Measurements from ENCODE around the gene ARHGAP6. TPM values are rescaled to one million over a fixed set of nuclear protein-coding genes. Genes with fewer than 3 reads are reported as not detected.

ARHGAP6 gene
- total RNA-seq, 1 experiment from 2014 or later: 0.07 TPM

DNA sequence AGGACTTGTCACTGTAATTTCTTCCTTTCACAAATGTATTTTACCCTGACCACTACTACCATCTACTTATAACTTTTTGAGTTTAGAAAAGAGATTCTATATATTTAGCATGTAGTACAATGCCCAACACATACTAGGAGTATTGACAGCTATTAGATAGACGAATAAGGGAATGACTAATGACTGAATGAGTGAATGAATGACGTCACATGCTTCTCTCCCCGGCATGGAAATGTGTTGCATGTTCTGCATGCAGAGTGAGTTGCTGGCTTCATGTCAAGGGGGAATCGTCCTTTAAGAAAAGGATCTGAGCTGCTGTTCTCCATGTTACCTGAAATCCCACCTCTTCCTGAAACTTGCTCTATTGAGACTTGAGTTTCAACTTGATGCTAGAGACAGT lies 459.9 kb downstream of the ARHGAP6 start:
- Histone ChIP-seq H3K4me1 (ENCODE audit: insufficient read depth, low read length) (no peaks in the 10 kb centered on the region), H2BK5ac (ENCODE audit: insufficient read length, low read length) (no peak overlapping the region), H2BK120ac (ENCODE audit: low read depth, low read length, poor library complexity, severe bottlenecking) (no peak overlapping the region), H2AK5ac (ENCODE audit: insufficient read length, low read length) (no peak overlapping the region), H3K9ac (ENCODE audit: extremely low read depth, insufficient read length, low read length) (no peak overlapping the region), H3K4me2 (ENCODE audit: insufficient read depth, insufficient read length, low read length) (no peak overlapping the region), H2AFZ (ENCODE audit: low read length) (no peak overlapping the region), H3K79me1 (ENCODE audit: insufficient read depth, low read depth, low read length, poor library complexity, severe bottlenecking) (no peaks in the 10 kb centered on the region), H3K18ac (ENCODE audit: insufficient read length, low read depth, low read length) (no peak overlapping the region), H3K27me3 (ENCODE audit: insufficient read depth, low read length) (no peaks in the 10 kb centered on the region), H3K23me2 (ENCODE audit: insufficient read length, low read depth, low read length, poor library complexity, severe bottlenecking) (no peaks in the 10 kb centered on the region), H3K27ac (ENCODE audit: insufficient read length, low read depth, low read length) (no peak overlapping the region), H4K20me1 (ENCODE audit: control insufficient read depth, insufficient read depth, insufficient read length) (no peaks in the 10 kb centered on the region), H2BK15ac (ENCODE audit: low read depth, low read length) (no peak overlapping the region), H3K14ac (ENCODE audit: insufficient read depth, low read length) (no peak overlapping the region), H3K9me3 (ENCODE audit: control insufficient read depth, low read depth, low read length) (no peaks in the 10 kb centered on the region), H2BK20ac (ENCODE audit: low read depth, low read length, poor library complexity, severe bottlenecking) (no peak overlapping the region), H3K56ac (ENCODE audit: insufficient read length, low read depth, low read length) (no peak overlapping the region), H4K91ac (ENCODE audit: insufficient read length, low read depth, low read length) (no peak overlapping the region), H3K23ac (ENCODE audit: insufficient read length, low read depth, low read length) (no peak overlapping the region), H3K4ac (ENCODE audit: low read depth, low read length) (no peak overlapping the region), H3T11ph (ENCODE audit: low read length) (no peak overlapping the region), H4K8ac (replicated peaks; ENCODE audit: insufficient read length, low read depth, low read length) (no peak overlapping the region), H2BK12ac (ENCODE audit: insufficient read length, low read depth, low read length) (no peak overlapping the region), H4K5ac (ENCODE audit: insufficient read length, low read depth, low read length) (no peak overlapping the region), H3K79me2 (ENCODE audit: insufficient read depth, low read length) (no peaks in the 10 kb centered on the region)
- Mint-ChIP-seq H3K4me3 (no peak overlapping the region), H3K36me3 (ENCODE audit: insufficient read depth in 1 of 3, low read depth in 3 of 3) (peaks cover 0 to 2% (median 2%) of the 10 kb centered on the region in 3 experiments; a peak in 2 of 7 replicates), H3K9me3 (peaks cover 56 to 68% of the 10 kb centered on the region in 2 experiments), H3K27ac (no peak overlapping the region), H3K27me3 (ENCODE audit: low read depth) (peaks cover 3% of the 10 kb centered on the region), H3K4me1 (no peaks in the 10 kb centered on the region)
- no peak for DNase-seq
- WGBS (ENCODE audit: extremely low coverage, insufficient read length, low lambda C conversion rate): no CpG with 5 or more reads among the region's 4 CpGs
- TF ChIP-seq, protein P1, sequence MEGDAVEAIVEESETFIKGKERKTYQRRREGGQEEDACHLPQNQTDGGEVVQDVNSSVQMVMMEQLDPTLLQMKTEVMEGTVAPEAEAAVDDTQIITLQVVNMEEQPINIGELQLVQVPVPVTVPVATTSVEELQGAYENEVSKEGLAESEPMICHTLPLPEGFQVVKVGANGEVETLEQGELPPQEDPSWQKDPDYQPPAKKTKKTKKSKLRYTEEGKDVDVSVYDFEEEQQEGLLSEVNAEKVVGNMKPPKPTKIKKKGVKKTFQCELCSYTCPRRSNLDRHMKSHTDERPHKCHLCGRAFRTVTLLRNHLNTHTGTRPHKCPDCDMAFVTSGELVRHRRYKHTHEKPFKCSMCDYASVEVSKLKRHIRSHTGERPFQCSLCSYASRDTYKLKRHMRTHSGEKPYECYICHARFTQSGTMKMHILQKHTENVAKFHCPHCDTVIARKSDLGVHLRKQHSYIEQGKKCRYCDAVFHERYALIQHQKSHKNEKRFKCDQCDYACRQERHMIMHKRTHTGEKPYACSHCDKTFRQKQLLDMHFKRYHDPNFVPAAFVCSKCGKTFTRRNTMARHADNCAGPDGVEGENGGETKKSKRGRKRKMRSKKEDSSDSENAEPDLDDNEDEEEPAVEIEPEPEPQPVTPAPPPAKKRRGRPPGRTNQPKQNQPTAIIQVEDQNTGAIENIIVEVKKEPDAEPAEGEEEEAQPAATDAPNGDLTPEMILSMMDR (conservative IDR thresholded peaks at IDR 0.05): no peak

Measured in H9 (cell line).